GM04504 (cell line): ENCODE results near the gene COG5.

Experiments used
- DNase-seq: peaks from one replicate; pipeline ENCODE4 v3.0.0-alpha.2; 2012; ENCODE audit warnings: low read depth

Gene COG5

GRCh38 chr7:107330478-107330877 is 233.2 kb downstream of the COG5 start:
- DNase-seq, result no peak

- peak; percentile 28 for DNase-seq
Measured at GRCh38 chr7:107327986-107328569, 235.6 kb downstream of the COG5 start.

GRCh38 chr7:107326061-107326460 is 237.7 kb downstream of the COG5 start:
- DNase-seq, result no peak

- DNase-seq, result no peak
Measured at GRCh38 chr7:107322015-107322414, 241.7 kb downstream of the COG5 start.

- DNase-seq, result no peak
Measured at GRCh38 chr7:107321611-107322010, 242.1 kb downstream of the COG5 start.

GRCh38 chr7:107319724-107320228 is 243.9 kb downstream of the COG5 start:
- no peak for DNase-seq

GRCh38 chr7:107318523-107319160 is 245.1 kb downstream of the COG5 start:
- DNase-seq, result no peak

- DNase-seq, result no peak
Measured at GRCh38 chr7:107315716-107316220, 248.0 kb downstream of the COG5 start.

GRCh38 chr7:107313355-107313754 is 250.4 kb downstream of the COG5 start:
- DNase-seq, result no peak

- DNase-seq, result no peak
Measured at GRCh38 chr7:107312418-107312817, 251.3 kb downstream of the COG5 start.

- no peak for DNase-seq
Measured at GRCh38 chr7:107309296-107309695, 254.4 kb downstream of the COG5 start.

GRCh38 chr7:107304636-107305035 is 259.1 kb downstream of the COG5 start:
- DNase-seq, result no peak

GRCh38 chr7:107304063-107304462 is 259.7 kb downstream of the COG5 start:
- no peak for DNase-seq

GRCh38 chr7:107302250-107302847 is 261.4 kb downstream of the COG5 start:
- no peak for DNase-seq

GRCh38 chr7:107294182-107294581 is 269.5 kb downstream of the COG5 start:
- DNase-seq, result no peak

- DNase-seq, result no peak
Measured at GRCh38 chr7:107292591-107292990, 271.1 kb downstream of the COG5 start.

GRCh38 chr7:107291434-107291833 is 272.3 kb downstream of the COG5 start:
- no peak for DNase-seq

GRCh38 chr7:107286751-107287621 is 276.7 kb downstream of the COG5 start:
- DNase-seq, result no peak

- no peak for DNase-seq
Measured at GRCh38 chr7:107284911-107285479, 278.7 kb downstream of the COG5 start.

- no peak for DNase-seq
Measured at GRCh38 chr7:107277331-107277730, 286.4 kb downstream of the COG5 start.

GRCh38 chr7:107276220-107276827 is 287.4 kb downstream of the COG5 start:
- no peak for DNase-seq
